ENCODE results near the gene FBXW11. TPM values are rescaled to one million over a fixed set of nuclear protein-coding genes. Genes with fewer than 3 reads are reported as not detected.
"Not testable (repeated sequence)": the region's sequence is repeated elsewhere in the genome, so short reads cannot be mapped to it uniquely, and the experiment has no call there.

The FBXW11 gene
- total RNA-seq, 2 donors from 2014 or later, result 25.9 to 35.5 TPM

DNA sequence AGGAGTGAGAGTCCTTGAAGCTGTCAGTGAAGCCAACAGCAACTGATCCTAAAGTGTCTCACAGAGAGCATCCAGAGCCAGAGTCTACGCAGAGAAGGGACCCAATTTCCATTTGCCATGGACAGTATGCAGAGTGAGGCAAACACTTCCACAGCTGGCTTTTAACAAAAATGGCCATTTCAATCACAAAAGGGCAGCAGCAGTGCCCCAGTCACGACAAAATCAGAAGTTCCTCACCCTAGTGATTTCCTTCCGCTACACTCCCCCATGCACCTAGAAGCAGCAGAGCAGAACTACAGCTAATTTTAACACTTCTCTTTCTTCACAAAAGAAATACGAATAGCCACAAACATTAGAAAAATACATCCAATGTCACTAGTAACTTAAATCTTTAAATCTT, 27.9 kb downstream of the FBXW11 start:
- TF ChIP-seq, protein P1, sequence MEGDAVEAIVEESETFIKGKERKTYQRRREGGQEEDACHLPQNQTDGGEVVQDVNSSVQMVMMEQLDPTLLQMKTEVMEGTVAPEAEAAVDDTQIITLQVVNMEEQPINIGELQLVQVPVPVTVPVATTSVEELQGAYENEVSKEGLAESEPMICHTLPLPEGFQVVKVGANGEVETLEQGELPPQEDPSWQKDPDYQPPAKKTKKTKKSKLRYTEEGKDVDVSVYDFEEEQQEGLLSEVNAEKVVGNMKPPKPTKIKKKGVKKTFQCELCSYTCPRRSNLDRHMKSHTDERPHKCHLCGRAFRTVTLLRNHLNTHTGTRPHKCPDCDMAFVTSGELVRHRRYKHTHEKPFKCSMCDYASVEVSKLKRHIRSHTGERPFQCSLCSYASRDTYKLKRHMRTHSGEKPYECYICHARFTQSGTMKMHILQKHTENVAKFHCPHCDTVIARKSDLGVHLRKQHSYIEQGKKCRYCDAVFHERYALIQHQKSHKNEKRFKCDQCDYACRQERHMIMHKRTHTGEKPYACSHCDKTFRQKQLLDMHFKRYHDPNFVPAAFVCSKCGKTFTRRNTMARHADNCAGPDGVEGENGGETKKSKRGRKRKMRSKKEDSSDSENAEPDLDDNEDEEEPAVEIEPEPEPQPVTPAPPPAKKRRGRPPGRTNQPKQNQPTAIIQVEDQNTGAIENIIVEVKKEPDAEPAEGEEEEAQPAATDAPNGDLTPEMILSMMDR (IDR thresholded peaks at IDR 0.05), result no peak
- no peaks in the 10 kb centered on the region for H3K4me1 ChIP-seq
- H3K27ac ChIP-seq, result no peak overlapping the region
- no peaks in the 10 kb centered on the region for H3K9me3 ChIP-seq
- intact Hi-C loops (cut with DNase I), result no loop called here
- H3K4me3 ChIP-seq, result no peak overlapping the region
- no peaks in the 10 kb centered on the region for H3K27me3 ChIP-seq
- no peak overlapping the region for H3K9ac ChIP-seq (ENCODE audit: low read depth in 2 of 2, low read length in 2 of 2)
- H3K36me3 ChIP-seq, result no peaks in the 10 kb centered on the region
- no peak for DNase-seq

DNA sequence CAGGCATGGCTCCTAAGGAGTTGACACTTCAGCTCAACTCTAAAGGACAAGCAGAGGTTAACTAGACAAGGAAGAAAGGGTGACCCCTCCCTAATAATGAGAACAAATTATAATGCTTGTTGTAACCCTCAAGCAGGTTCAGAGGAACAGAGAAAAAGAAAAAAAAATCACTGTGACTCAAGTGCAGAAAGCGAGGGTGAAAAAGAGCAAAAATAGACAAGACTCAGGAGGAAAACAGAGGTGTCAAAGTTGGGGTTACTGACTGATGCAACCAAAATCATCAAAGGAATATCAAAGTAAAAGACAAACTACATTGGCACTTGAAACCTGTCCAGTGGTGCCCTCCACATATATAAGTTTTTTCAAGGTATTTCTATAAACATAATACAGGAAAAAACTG, 28.4 kb downstream of the FBXW11 start:
- Histone ChIP-seq H3K4me3 (no peak overlapping the region), H3K27me3 (no peaks in the 10 kb centered on the region), H3K9me3 (no peaks in the 10 kb centered on the region), H3K9ac (ENCODE audit: low read depth in 2 of 2, low read length in 2 of 2) (no peak overlapping the region), H3K27ac (no peak overlapping the region), H3K4me1 (no peaks in the 10 kb centered on the region), H3K36me3 (no peaks in the 10 kb centered on the region)
- TF ChIP-seq, protein P1 (IDR thresholded peaks at IDR 0.05), result no peak
- intact Hi-C loops (cut with DNase I), result no loop called here
- DNase-seq, result no peak

DNA sequence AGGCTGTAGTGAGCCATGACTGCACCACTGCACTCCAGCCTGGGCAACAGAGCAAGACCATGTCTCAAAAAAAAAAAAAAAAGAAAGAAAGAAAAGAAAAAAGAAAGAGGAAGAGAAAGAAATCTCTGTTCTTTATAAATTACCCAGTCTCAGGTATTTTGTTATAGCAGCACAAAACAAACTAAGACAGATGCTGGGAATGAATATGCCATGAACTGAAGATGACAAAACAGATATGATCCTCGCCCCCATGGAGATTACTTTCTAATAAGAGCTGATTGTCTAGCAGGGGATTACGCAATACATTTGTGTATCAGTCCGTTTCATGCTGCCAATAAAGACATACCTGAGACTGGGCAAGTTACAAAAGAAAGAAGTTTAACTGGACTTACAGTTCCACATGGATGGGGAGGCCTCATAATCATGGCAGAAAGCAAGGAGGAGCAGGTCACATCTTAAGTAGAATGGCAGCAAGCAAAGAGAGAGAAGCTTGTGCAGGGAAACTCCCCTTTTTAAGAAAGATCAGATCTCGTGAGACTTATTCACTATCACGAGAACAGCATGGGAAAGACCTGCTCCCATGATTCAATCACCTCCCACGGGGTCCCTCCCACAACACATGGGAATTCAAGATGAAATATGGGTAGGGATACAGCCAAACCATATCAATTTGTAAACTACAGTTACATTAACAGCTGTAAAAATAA, 29.0 kb downstream of the FBXW11 start:
- DNase-seq; H3K27me3 ChIP-seq; H3K9ac ChIP-seq (ENCODE audit: low read depth in 2 of 2, low read length in 2 of 2); H3K9me3 ChIP-seq; intact Hi-C loops (cut with DNase I); H3K36me3 ChIP-seq; H3K27ac ChIP-seq; H3K4me3 ChIP-seq; H3K4me1 ChIP-seq: not testable (repeated sequence)

DNA sequence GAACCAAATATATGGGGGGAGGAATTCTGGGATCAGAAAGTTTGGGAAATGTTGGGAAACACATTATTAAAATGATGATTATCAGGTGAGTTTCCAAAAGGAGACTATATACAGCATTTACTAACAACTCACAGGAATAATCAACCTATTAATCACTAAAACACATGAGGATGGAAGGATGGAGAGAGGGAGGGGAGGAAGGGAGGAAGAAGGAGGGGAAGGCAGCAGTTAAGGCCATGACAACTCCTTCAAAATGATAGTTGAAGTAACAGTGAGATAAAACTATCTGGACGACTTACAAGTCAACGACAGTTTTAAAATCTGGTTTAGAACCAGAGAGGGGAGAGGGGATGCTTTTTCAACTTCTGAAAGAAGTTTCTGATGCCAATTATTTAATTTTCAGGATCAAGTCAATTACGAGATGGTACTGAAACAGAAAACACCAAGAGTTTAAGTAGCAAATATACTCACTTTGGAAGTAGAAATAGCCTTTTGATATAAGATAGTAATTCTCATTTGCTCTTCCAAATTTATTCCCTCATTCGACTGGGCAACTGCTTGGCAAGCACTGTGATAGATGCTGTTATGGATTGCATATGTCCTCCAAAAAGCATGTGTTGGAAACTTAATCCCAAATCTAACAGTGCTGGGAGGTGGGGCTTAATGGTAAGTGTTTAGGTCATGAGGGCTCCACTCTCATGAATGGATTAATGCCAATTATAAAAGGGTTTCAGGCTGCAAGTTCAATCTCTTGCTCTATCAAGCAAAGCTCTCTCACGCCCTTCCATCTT, 30.4 kb downstream of the FBXW11 start:
- TF ChIP-seq, protein P1 (IDR thresholded peaks at IDR 0.05), result no peak
- no peaks in the 10 kb centered on the region for H3K27me3 ChIP-seq
- no peaks in the 10 kb centered on the region for H3K36me3 ChIP-seq
- no peak overlapping the region for H3K9ac ChIP-seq (ENCODE audit: low read depth in 2 of 2, low read length in 2 of 2)
- no peak overlapping the region for H3K4me3 ChIP-seq
- H3K9me3 ChIP-seq, result no peaks in the 10 kb centered on the region
- no peak for DNase-seq
- intact Hi-C loops (cut with DNase I), result no loop called here
- no peak overlapping the region for H3K27ac ChIP-seq
- H3K4me1 ChIP-seq, result no peaks in the 10 kb centered on the region

DNA sequence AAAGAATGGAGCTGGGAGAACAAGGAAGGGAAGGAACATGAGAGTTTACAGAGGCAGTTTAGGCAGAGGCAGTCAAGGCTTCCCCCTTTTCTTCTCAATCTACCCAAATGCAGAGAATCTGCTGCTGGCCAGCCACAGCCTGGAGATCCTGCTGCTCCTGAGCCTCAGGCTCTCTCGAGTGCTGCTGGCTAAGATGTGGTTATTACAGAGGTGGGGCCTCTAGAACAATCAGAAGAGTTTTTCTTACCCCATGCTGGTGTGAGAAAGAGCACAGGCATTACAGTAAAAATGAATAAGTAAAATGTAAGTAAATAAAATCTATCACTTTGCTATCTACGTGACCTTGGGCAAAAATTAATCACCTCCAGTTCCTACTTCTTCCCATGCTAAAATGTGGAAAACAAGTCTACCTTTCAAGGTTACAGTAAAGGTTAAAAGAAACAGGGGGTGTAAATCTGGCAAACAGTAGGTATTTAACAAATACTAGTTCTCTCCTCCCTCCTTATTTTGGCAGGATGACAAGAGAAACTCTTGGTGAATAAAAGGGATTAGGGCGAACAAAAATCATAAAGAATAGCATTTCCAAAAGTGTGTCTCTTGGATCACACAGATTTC, 31.1 kb downstream of the FBXW11 start:
- no peak overlapping the region for H3K9ac ChIP-seq (ENCODE audit: low read depth in 2 of 2, low read length in 2 of 2)
- H3K9me3 ChIP-seq, result no peaks in the 10 kb centered on the region
- intact Hi-C loops (cut with DNase I), result no loop called here
- H3K4me3 ChIP-seq, result no peak overlapping the region
- H3K36me3 ChIP-seq, result no peaks in the 10 kb centered on the region
- TF ChIP-seq, protein P1 (IDR thresholded peaks at IDR 0.05), result no peak
- H3K27me3 ChIP-seq, result no peaks in the 10 kb centered on the region
- DNase-seq, result no peak
- no peaks in the 10 kb centered on the region for H3K4me1 ChIP-seq
- H3K27ac ChIP-seq, result no peak overlapping the region

All from colonic mucosa (tissue), 4 donors.